NCI-H1105 treated with DMSO at 0.1 percent for 48 hours (cell line): ENCODE data around the gene SIRT6.
"Not testable (repeated sequence)": the region's sequence is repeated elsewhere in the genome, so short reads cannot be mapped to it uniquely, and the experiment has no call there.

ENCODE experiments used
- DNase-seq: peaks from one replicate; lab custom pipeline; 2025; lab: John Stamatoyannopoulos, UW

Gene SIRT6

GRCh38 chr19:4199699-4200293 lies 17.4 kb upstream of the SIRT6 start:
- peak; percentile 47 for DNase-seq

DNA sequence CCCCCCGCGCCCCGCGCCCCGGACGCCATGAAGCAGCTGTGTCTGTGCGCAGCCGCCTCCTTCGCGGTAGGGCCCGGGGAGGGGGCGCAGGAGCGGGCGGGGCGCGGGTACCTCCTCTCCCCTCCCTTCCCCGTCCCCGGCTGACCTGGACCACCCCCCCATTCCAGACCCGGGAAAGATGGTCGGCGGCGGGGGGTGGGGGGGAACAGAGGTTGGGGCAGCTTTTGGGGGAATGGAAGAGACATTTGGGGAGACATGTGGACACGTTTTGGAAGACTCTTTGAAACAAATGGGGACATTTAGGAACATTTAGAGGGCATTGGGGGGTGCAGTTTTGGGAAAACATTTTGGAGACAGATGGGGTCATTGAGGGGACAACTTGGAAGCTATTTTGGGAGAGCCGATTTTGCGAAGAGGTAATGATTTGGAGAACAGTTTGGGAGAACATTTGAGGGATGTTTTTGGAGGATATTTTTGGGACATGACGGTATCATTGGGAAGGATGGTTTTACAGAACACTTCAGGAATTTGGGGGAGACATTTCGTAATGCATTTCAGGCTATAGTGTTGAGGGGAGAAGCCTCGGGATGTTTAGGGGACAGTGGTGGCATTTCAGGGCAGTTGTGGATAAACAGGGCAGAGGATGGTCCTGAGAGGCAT lies 16.2 kb upstream of the SIRT6 start:
- DNase-seq, result no peak

- DNase-seq, result peak; percentile 18
These were observed 15.5 kb upstream of the SIRT6 start for GRCh38 chr19:4197625-4198466.

DNA sequence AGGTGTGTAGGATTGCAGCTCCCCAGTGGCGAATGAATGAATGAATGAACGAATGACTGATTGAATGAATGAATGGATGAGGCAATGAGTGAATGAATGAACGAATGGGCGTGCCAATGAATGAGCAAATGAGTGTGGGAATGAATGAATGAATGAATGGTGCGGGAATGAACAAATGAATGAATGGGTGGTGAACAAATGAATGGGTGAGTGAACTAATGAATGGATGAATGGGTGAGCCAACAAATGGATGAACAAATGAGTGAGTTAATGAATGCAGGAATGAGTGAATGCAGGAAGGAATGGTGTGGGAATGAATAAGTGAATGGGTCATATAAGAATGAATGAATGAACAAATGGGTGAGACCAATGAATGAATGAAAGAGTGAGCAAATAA lies 14.9 kb upstream of the SIRT6 start:
- DNase-seq, result no peak

GRCh38 chr19:4196587-4197148 lies 14.3 kb upstream of the SIRT6 start:
- no peak for DNase-seq

GRCh38 chr19:4196009-4196408 lies 13.6 kb upstream of the SIRT6 start:
- no peak for DNase-seq

DNA sequence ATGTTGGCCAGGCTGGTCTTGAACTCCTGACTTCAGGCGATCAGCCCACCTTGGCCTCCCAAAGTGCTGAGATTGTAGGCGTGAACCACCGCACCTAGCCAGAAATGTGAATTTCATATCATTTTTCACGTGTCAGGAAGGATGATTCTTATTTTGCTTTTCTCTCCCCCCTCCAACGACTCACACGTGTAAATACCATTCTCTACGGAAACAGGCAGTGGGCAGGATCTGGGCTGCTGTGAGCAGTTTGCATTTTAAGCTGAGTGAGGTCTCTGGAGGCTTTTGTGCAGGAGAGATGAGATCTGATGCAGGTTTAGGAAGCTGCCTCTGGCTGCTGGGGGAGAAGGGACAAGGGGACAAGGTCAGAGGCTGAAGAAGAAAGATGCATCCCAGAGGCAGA lies 12.0 kb upstream of the SIRT6 start:
- no peak for DNase-seq

DNA sequence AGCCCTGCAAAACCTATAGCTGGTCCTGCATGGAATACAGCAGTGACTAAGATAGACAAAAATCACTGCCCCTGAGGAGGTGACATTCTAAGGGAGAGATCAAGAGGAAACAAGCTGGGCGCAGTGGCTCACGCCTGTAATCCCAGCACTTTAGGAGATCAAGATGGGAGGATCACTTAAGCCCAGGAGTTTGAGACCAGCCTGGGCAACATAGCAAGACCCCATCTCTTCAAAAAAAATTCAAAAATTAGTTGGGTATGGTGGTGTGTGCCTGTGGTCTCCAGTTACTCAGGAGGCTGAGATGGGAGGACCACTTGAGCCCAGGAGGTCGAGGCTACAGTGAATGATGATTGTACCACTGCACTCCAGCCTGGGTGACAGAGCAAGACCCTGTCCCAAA lies 10.2 kb upstream of the SIRT6 start:
- not testable (repeated sequence) for DNase-seq

DNA sequence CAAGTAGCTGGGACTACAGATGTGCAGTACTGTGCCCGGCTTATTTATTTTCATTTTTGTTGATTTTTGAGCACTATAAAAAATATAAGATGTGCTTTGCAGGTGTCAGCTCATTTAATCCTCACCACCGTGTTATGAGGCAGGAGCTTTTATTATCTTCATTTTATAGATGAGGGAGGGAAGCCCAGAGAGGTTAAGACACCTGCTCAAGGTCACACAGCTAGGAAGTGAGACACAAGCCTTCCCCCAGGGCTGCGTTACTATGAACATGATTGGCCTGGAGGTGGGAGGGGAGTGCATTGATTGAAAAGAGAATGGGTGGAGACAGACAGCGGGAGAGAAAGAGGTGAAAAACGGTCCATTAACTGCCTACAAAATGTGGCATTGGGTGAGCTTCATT lies 7.3 kb upstream of the SIRT6 start:
- DNase-seq, result no peak

DNA sequence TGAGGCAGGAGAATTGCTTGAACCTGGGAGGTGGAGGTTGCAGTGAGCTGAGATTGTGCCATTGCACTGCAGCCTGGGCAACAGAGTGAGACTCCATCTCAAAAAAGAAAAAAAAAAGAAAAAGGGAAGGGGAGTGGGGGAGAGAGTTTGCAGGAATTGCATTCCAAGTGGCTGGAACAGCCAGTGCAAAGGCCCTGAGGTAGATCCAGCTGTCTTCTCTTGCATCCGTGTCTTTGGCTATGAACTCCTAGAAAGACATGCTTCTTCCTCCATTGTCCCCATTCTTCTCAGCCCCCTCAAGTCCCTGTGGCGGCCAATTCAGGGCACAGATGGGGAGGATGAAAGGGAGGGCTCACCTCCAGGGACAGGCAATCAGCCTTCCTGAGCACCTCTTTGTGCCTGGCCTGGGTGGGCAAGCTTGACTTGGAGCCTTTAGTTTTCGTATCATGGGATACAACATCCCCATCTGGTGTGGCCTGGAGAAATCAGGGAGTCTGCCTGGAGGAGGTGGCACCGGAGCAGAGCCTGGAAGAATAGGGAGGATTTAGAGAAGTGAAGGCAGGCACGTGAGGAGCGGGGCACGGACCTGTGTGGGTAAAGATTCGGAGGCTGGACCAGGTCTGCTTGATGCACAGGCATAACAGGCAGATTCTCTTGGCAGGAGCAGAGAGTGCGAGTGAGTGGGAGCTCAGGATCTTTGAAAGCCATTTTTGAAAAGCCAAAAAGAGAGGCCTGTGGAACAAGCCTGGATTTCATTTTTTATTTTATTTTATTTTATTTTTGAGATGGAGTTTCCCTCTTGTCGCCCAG lies 5.2 kb upstream of the SIRT6 start:
- no peak for DNase-seq

- peak; percentile 26 for DNase-seq
These were observed 4.0 kb upstream of the SIRT6 start for GRCh38 chr19:4186087-4186993.

DNA sequence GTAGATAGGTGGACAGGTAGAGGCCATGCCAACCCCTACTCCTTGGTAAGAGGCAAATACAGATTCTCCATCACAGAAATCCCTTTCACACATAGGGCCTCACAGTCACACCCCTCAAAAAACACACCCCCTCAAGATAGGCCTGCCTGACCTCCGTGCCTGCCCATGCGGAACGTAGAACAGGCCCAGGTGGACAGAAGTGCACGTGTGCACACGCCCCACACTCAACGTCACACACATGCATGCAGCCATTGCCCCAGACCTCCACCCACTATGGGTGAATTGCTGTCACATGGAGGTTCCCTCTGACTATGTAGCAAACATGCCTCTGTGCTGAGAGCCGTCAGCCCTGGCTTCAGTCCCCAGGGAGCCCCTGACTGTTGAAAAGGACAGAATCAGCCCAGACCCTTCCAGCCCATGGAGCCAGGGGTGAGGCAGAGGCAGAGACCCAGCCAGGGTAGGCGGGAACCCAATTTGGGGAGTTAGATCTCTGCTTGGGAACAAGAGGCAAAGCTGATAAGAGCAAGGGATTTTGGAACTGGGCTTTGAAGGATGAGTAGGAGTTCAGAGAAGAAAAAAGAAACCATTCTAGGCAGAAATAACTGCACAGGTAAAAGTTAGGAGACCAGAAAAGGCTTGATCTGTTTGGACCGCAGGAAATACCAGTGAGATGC lies 3.2 kb upstream of the SIRT6 start:
- DNase-seq, result no peak

DNA sequence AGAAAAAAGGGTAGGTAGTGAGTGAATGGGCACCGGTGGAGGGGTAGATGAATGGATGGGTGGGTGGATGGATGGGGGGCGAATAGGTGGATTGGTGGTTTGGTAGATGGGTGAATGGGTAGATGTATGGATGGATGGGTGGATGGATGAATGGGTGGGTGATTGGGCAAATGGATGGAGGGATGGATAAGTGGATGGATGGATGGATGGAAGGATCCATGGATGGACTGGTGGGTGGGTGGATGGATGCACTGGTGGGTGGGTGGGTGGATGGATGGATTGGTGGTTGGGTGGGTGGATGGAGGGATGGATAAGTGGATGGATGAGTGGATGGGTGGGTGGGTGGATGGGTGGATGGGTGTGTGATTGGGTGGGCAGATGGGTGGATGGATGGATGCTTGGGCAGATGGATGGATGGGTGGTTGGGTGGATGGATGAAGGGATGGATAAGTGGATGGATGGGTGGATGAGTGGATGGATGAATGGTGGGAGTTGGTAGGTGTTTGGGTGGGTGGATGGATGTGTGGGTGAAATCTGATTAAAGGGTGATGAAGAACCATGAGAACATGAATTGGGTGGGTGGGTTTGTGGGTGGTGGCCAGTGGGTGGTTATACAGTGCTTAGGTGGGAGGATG lies 2.5 kb upstream of the SIRT6 start:
- DNase-seq, result no peak

GRCh38 chr19:4183967-4184717 lies 1.8 kb upstream of the SIRT6 start:
- DNase-seq, result no peak

DNA sequence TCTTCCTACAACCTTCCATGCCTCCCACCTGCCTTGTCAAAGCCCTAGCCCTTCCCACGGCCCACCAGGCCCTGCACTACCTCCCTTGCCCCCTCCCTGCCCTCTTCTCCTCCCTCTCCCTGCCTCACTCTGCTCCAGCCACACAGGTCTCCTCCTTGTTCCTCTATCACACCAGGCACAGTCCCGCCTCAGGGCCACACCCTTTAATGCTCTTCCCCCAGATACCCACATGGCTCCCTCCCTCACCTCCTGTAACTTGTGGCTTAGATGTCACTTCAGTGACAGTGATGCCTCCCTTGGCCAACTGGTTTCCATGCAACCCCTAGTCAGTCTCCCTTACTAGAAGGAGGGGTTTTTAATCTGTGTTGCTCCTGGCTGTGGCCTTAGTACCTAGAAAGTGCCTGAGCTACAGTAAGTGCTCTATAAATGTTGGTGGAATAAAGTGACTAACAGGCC lies 1.3 kb downstream of the SIRT6 start:
- no peak for DNase-seq

DNA sequence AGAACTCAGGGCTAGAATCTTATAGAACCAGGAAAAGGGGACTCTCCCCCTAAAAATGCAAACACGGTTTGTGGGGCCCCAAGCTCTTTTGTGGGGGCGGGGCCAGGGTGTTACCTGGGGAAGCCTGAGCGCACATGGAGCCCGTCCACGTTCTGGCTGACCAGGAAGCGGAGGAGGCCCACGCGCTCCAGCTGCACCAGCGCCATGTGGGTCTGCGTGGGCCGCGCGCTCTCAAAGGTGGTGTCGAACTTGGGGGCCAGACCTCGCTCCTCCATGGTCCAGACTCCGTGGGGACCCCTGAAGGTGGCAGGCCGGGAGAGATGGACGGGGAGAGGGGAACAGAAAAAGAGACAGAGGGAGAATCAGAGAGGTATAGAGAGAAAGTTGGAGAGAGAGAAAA lies 3.4 kb downstream of the SIRT6 start:
- no peak for DNase-seq

DNA sequence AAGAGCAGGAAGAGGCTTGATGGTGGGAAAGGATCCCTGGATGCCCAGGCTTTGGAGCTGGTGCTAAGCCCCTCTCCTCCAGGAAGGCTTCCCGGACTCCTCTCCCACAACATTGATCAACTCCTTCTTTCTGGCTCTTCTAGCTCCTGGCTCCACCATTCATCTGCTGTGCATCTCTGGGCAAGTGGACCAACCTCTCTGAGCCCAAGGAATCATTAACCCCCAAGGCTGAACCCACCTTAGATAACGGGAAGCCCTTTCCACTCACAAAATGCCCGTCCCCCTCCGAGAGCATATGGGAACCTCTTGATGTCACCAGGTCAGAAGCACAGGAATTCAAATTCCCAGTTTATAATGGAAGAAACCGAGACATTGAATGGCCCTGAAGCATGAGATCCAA lies 5.2 kb downstream of the SIRT6 start:
- DNase-seq, result no peak

DNA sequence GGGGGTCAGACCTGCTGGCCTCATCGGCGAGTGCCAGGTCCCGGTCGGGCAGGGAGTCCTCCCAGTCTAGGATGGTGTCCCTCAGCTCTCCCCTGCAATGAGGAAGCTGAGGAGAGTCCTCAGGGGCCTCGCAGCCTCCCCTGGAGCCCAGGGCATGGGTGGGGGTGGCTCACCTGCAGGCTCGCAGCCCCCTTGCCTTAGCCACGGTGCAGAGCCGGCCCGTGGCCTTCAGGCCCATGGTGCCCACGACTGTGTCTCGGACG lies 6.8 kb downstream of the SIRT6 start:
- no peak for DNase-seq

DNA sequence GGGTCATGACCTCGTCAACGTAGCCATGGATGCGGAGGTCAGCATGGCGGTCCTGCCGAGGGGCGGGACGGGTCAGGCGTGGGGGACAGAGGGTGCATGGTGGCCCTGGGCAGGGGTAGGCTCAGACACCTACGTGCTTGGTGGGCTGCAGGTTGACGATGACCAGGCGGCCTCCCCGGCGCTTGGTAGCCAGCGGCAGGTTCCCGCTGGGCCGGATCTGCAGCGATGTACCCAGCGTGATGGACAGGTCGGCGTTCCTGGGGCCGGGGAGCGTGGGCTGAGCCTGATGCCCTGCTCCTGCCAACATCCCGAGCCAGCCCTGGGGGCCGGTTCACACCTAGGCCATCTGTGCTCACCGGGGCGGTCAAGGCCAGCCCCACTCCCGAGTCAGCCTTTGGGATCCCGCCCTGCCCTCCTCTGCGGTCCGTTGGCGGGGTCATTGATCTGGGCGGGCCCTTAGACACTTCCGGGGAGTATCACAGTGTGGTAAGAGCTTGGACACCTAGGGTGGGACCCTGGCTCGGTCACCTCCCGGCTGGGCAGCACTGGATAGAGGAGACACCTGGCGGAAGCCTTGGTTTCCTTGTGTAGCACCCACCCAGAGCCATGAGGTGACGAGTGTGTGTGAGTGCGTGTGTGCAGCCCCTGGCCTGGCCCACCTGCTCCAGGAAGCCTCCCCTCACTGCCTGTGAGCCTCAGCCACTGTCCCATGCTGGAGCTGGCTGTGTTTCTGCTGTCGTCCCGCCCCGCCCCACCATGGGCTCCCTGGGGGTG lies 7.3 kb downstream of the SIRT6 start:
- no peak for DNase-seq
